Cardiac muscle cell (in vitro differentiated cells and primary cell): Measurements from ENCODE around the gene CUTC. TPM values are rescaled to one million over a fixed set of nuclear protein-coding genes. Genes with fewer than 3 reads are reported as not detected.

Experiments used
- DNase-seq, 2 donors: peaks; one replicate each; pipeline versions ENCODE4 v3.0.0 to v3.0.0-alpha.2; 2010 to 2017; ENCODE audit warnings: low read depth in 1 of 2, low spot score in 1 of 2
- H3K27ac ChIP-seq: fragments of 200-600 bp; sonication (generic); 2 replicates; pipeline ENCODE4 v1.5.1; 2016
- H3K27me3 ChIP-seq: fragments of 200-600 bp; sonication (generic); 2 replicates; pipeline ENCODE4 v1.6.0; 2016; ENCODE audit warnings: control low read depth
- H3K36me3 ChIP-seq: fragments of 200-600 bp; sonication (generic); 2 replicates; pipeline ENCODE4 v1.5.1; 2016; ENCODE audit warnings: control low read depth
- H3K4me1 ChIP-seq: fragments of 200-600 bp; sonication (generic); 2 replicates; pipeline ENCODE4 v1.8.1; 2017; ENCODE audit warnings: low read depth, mild to moderate bottlenecking, mixed run types
- H3K4me3 ChIP-seq: fragments of 200-600 bp; sonication (generic); 2 replicates; pipeline ENCODE4 v1.5.1; 2016; ENCODE audit warnings: mild to moderate bottlenecking
- H3K9me3 ChIP-seq: fragments of 200-600 bp; sonication (generic); 2 replicates; pipeline ENCODE4 v1.5.1; 2017; ENCODE audit warnings: low read depth, mild to moderate bottlenecking, control low read depth
- CTCF ChIP-seq: IDR thresholded peaks from 2 replicates; pipeline ENCODE4 v1.5.1; 2012; ENCODE audit warnings: low read depth, mild to moderate bottlenecking, low read length
- polyA plus RNA-seq: library from polyadenylated mRNA; unstranded; fragments of >200 nt; fragmentation: Nextera tagmentation; extraction: Ambion mirVana; gene quantifications from 2 replicates; pipeline ENCODE4 v1.2.1, GENCODE V29; 2016
- total RNA-seq: library from RNA; depleted of rRNA; stranded (reverse); fragments of >200 nt; gene quantifications from 2 replicates; pipeline ENCODE4 v1.2.3, GENCODE V29; 2016

Gene CUTC
- total and polyA plus RNA-seq, 2 experiments from 2014 or later, result 33.7 to 52.0 TPM

GRCh38 chr10:99804471-99804870, 72.4 kb downstream of the CUTC start:
- no peaks in the 10 kb centered on the region for H3K9me3 ChIP-seq
- H3K4me3 ChIP-seq, result no peak overlapping the region
- H3K27me3 ChIP-seq, result no peaks in the 10 kb centered on the region
- TF ChIP-seq CTCF, result no peak
- H3K4me1 ChIP-seq, result no peaks in the 10 kb centered on the region
- no peaks in the 10 kb centered on the region for H3K36me3 ChIP-seq
- H3K27ac ChIP-seq, result no peak overlapping the region
- no peak for DNase-seq

GRCh38 chr10:99805190-99805589, 73.2 kb downstream of the CUTC start:
- no peak for DNase-seq
- Histone ChIP-seq H3K36me3 (no peaks in the 10 kb centered on the region), H3K27ac (no peak overlapping the region), H3K9me3 (no peaks in the 10 kb centered on the region), H3K4me3 (no peak overlapping the region), H3K27me3 (no peaks in the 10 kb centered on the region), H3K4me1 (no peaks in the 10 kb centered on the region)
- no peak for TF ChIP-seq CTCF

Other genes starting within 250 kb of the CUTC start
- not detected in 2 replicates for gene NKX2-3, start 199.3 kb upstream of the CUTC start, total RNA-seq
- 0.39 TPM in 1 of 2 replicates, not detected in the other for gene NKX2-3, start 199.3 kb upstream of the CUTC start, polyA plus RNA-seq
- 15.3 and 34.5 TPM in 2 replicates for gene SLC25A28, start 111.8 kb upstream of the CUTC start, total RNA-seq
- gene SLC25A28, start 111.8 kb upstream of the CUTC start, polyA plus RNA-seq, result 33.9 and 41.4 TPM in 2 replicates
- 6.7 and 9.4 TPM in 2 replicates for gene ENTPD7, start 72.7 kb upstream of the CUTC start, total RNA-seq
- 3.4 and 5.1 TPM in 2 replicates for gene ENTPD7, start 72.7 kb upstream of the CUTC start, polyA plus RNA-seq
- gene COX15, start 107 bp upstream of the CUTC start, total RNA-seq, result 32.2 and 33.8 TPM in 2 replicates
- 33.0 and 44.1 TPM in 2 replicates for gene COX15, start 107 bp upstream of the CUTC start, polyA plus RNA-seq
- 0.07 and 0.86 TPM in 2 replicates for gene ABCC2, start 50.4 kb downstream of the CUTC start, total RNA-seq
- gene ABCC2, start 50.4 kb downstream of the CUTC start, polyA plus RNA-seq, result 0.12 and 0.92 TPM in 2 replicates